ENCODE measurements around the gene PPM1H. TPM values are rescaled to one million over a fixed set of nuclear protein-coding genes. Genes with fewer than 3 reads are reported as not detected.
"Not testable (repeated sequence)": the region's sequence is repeated elsewhere in the genome, so short reads cannot be mapped to it uniquely, and the experiment has no call there.

Gene PPM1H
- total and polyA plus RNA-seq, 8 donors: 0.29 to 12.5 (median 3.7) TPM

DNA sequence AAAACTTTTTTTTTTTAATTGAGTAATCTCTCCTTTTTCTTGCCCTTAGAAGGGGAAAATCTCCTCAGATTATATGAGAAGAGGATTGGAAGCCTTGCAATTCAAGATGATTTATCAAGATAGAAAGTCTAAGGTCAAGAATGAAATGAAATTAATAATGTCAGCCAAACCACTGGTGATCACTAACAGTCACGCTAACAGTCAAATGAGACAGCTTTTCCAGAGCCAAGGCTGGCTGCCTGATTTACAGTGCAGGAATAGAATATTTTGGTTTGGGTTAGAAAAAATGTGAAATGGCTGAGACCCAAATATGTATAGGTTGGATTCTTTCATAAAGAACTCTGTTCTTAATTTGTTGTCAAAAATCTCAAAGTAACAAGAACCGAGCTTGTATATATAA, 204.3 kb downstream of the PPM1H start:
- WGBS, 5 donors: 53 to 81% (median 71%) methylated on average over 2 of the region's 2 CpGs
- Histone ChIP-seq H3K27me3 (no peaks in the 10 kb centered on the region), H3K9me3 (no peaks in the 10 kb centered on the region), H3K36me3 (no peaks in the 10 kb centered on the region), H3K4me3 (no peak overlapping the region), H3K4me1 (peaks cover 17 to 58% (median 29%) of the 10 kb centered on the region in 4 donors), H3K27ac (peak overlapping the region in 3 of 5 donors; percentile 43 to 67 (median 58))
- DNase-seq: no peak
- intact Hi-C loops (cut with DNase I; ENCODE audit: low total_unique reads): no loop called here
- TF ChIP-seq EP300 (IDR thresholded peaks at IDR 0.05) (no peak), POLR2A (IDR thresholded peaks at IDR 0.05) (no peak), POLR2AphosphoS5 (IDR thresholded peaks at IDR 0.05) (no peak)
- TF ChIP-seq, protein P1, sequence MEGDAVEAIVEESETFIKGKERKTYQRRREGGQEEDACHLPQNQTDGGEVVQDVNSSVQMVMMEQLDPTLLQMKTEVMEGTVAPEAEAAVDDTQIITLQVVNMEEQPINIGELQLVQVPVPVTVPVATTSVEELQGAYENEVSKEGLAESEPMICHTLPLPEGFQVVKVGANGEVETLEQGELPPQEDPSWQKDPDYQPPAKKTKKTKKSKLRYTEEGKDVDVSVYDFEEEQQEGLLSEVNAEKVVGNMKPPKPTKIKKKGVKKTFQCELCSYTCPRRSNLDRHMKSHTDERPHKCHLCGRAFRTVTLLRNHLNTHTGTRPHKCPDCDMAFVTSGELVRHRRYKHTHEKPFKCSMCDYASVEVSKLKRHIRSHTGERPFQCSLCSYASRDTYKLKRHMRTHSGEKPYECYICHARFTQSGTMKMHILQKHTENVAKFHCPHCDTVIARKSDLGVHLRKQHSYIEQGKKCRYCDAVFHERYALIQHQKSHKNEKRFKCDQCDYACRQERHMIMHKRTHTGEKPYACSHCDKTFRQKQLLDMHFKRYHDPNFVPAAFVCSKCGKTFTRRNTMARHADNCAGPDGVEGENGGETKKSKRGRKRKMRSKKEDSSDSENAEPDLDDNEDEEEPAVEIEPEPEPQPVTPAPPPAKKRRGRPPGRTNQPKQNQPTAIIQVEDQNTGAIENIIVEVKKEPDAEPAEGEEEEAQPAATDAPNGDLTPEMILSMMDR (IDR thresholded peaks at IDR 0.05): no peak

DNA sequence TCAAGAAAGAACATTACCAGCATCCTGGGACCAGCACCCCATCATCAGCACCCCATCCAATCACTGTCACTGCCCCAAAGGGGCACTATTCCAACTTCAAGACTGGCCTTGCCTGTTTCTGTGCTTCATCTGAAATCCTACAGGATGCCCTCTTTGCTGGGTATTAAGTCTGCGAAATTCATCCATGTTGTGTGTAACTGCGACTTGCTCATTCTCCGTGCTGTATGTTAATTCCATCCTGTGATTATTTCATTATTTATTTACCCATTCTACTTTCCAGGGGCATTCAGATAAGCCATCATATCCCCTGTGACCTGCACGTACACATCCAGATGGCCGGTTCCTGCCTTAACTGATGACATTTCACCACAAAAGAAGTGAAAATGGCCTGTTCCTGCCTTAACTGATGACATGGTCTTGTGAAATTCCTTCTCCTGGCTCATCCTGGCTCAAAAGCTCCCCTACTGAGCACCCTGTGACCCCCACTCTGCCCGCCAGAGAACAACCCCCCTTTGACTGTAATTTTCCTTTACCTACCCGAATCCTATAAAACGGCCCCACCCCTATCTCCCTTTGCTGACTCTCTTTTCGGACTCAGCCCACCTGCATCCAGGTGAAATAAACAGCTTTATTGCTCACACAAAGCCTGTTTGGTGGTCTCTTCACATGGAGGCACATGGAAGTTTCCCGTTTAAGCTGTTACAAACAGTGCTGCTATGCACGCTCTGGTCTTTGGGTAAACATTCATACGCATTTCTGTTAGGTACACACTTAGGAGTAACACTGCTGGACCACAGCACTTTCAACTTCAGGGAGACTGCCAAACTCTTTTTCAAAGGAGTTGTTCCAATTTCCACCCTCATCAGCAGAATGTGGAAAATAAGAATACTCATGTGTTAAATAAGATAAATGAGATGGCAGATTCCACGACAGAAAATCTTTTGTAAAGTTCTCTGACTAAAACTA, 205.1 kb downstream of the PPM1H start:
- H3K4me3 ChIP-seq; intact Hi-C loops (cut with DNase I; ENCODE audit: low total_unique reads); H3K9me3 ChIP-seq; H3K36me3 ChIP-seq; H3K27me3 ChIP-seq: not testable (repeated sequence)
- peak overlapping the region in 2 of 5 donors; percentile 15 to 58 for H3K27ac ChIP-seq
- DNase-seq: peak in 1 of 2 donors; percentile 54
- peak in 1 of 3 donors; percentile 31 for TF ChIP-seq POLR2AphosphoS5 (IDR thresholded peaks at IDR 0.05)
- peaks cover 25 to 66% (median 35%) of the 10 kb centered on the region in 4 donors for H3K4me1 ChIP-seq
- WGBS, 5 donors: 65 to 75% (median 67%) methylated on average over 13 of the region's 13 CpGs

DNA sequence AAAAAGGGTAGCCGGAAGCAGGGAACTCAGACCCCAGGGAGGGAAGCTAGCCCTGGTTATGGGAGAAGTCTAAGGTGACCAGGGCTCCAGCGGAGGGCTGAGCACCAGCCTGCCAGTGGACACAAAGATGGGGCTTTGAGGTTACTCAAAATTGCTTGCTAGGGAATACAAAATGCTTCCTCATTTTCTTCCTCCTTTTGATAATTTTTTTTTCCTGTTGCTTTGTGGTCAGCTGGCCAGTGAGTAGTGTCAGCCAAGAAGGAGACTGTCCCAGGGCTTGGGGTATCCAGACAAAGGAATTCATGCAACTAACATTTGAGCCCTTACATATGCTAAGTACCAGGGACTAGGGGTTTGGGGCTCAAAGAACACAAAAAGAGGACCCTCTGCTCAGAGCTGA, 206.2 kb downstream of the PPM1H start:
- Histone ChIP-seq H3K4me3 (no peak overlapping the region), H3K4me1 (peaks cover 27 to 73% (median 39%) of the 10 kb centered on the region in 4 donors), H3K27me3 (no peaks in the 10 kb centered on the region), H3K36me3 (no peaks in the 10 kb centered on the region), H3K9me3 (no peaks in the 10 kb centered on the region), H3K27ac (no peak overlapping the region)
- no peak for TF ChIP-seq POLR2AphosphoS5 (IDR thresholded peaks at IDR 0.05)
- TF ChIP-seq, protein P1 (IDR thresholded peaks at IDR 0.05): no peak
- no peak for TF ChIP-seq POLR2A (IDR thresholded peaks at IDR 0.05)
- no peak for TF ChIP-seq EP300 (IDR thresholded peaks at IDR 0.05)
- intact Hi-C loops (cut with DNase I; ENCODE audit: low total_unique reads): no loop called here
- DNase-seq: no peak
- WGBS, 5 donors: 60 to 98% (median 82%) methylated on average over 2 of the region's 2 CpGs

DNA sequence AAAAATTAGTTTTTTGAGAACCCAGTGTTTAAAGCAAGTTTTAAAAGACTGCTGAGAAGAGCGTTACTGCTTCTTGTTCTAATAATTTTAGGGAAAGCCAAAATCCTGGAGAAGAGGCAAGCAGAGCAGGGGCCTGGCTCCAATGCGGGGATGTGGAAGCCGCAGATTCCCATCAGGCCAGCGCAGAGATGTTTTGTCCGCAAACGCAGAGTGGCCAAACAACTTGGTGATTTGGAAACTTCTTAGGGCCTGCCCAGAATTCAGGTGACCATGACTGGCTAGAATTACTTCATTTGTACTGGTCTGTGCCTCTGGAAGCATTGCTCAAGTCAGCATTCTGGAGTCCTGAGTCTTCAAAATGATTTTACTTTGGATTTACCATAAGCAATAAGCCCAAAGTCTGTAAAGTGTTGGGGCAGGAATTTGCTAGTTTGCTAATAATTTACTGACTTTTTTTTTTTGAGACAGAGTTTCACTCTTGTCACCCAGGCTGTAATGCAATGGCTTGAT, 208.4 kb downstream of the PPM1H start:
- no peak overlapping the region for H3K27ac ChIP-seq
- no peak for DNase-seq
- no peaks in the 10 kb centered on the region for H3K36me3 ChIP-seq
- no peaks in the 10 kb centered on the region for H3K9me3 ChIP-seq
- TF ChIP-seq, protein P1 (IDR thresholded peaks at IDR 0.05): no peak
- TF ChIP-seq POLR2A (IDR thresholded peaks at IDR 0.05): no peak
- no peak for TF ChIP-seq EP300 (IDR thresholded peaks at IDR 0.05)
- TF ChIP-seq POLR2AphosphoS5 (IDR thresholded peaks at IDR 0.05): no peak
- intact Hi-C loops (cut with DNase I; ENCODE audit: low total_unique reads): no loop called here
- peaks cover 16 to 64% (median 32%) of the 10 kb centered on the region in 4 donors for H3K4me1 ChIP-seq
- H3K27me3 ChIP-seq: no peaks in the 10 kb centered on the region
- no peak overlapping the region for H3K4me3 ChIP-seq
- WGBS, 5 donors: 92 to 95% (median 95%) methylated on average over 6 of the region's 6 CpGs

All from stomach (tissue), 9 donors.